Progenitor cell of endocrine pancreas (in vitro differentiated cells): ENCODE measurements around the gene IL1R2. TPM values are rescaled to one million over a fixed set of nuclear protein-coding genes. Genes with fewer than 3 reads are reported as not detected.
"Not testable (repeated sequence)": the region's sequence is repeated elsewhere in the genome, so short reads cannot be mapped to it uniquely, and the experiment has no call there.

Experiments
- DNase-seq: peaks from one replicate; pipeline ENCODE4 v3.0.0; 2021; ENCODE audit warnings: low spot score; ENCODE audit not compliant: unreplicated experiment
- H3K27ac Mint-ChIP-seq: 2 replicates; pipeline ENCODE4 v1.8.0; 2021; ENCODE audit warnings: mild to moderate bottlenecking, moderate library complexity, mixed read lengths
- H3K27me3 Mint-ChIP-seq: 2 replicates; pipeline ENCODE4 v1.8.0; 2021; ENCODE audit warnings: mixed read lengths
- H3K36me3 Mint-ChIP-seq: 2 replicates; pipeline ENCODE4 v1.8.0; 2022; ENCODE audit warnings: mixed read lengths; ENCODE audit not compliant: insufficient read depth
- H3K4me1 Mint-ChIP-seq: 2 replicates; pipeline ENCODE4 v1.8.0; 2021; ENCODE audit warnings: low read depth, mixed read lengths
- H3K4me3 Mint-ChIP-seq: 2 replicates; pipeline ENCODE4 v1.8.0; 2021; ENCODE audit warnings: low read depth, mild to moderate bottlenecking, moderate library complexity, mixed read lengths
- H3K9me3 Mint-ChIP-seq: 2 replicates; pipeline ENCODE4 v1.8.0; 2021; ENCODE audit warnings: low read depth, mixed read lengths
- total RNA-seq: library from RNA; stranded (reverse); gene quantifications from 2 replicates; pipeline ENCODE4 v1.2.1, GENCODE V29; 2021
- TF ChIP-seq, protein P1 (sequence below): fragments of 200-600 bp; sonication (generic); IDR thresholded peaks from one replicate; pipeline ENCODE4 v1.5.0; 2021; ENCODE audit warnings: antibody characterized with exemption, mild to moderate bottlenecking; ENCODE audit not compliant: unreplicated experiment

The IL1R2 gene
- total RNA-seq, 1 donor from 2014 or later: not detected

DNA sequence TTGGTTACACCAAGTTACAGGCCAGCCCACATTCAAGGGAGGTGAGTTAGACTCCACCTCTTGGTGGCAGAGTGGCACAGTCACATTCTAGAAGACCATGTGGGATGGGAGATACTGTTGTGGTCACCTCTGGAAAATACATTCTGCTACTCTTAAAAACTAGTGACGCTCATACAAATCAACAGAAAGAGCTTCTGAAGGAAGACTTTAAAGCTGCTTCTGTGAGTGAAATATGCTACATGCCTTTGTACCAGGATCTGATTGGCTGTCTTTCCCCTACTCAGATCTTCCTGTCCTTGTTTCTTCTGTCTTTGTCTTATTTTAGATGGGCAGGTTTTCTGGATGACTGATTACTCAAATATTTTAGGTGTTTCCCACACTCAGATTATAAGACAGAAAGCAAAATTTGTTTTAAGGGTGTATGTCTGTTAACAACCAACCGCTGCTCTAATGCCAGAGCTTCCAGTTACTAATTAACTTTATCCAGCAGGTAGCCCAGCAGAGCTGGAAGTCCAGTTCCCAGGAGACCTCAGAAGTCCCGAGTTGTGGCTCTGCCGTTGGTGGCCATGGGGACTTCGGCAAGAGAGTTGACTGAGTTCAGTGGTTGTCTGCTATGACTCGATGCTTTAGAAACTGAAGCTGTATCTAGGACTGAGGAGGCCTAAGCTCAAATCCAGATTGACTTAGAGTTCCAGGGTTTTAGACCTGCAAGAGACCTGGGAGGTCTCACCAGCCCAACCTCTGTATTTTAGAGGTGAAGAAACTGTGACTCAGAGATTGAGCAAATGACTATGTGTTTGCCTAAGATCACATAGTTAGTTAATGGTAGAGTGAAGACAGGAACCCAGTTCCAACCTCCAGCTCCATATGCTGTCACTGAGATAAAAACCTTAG lies 7.4 kb downstream of the IL1R2 start:
- Mint-ChIP-seq H3K36me3 (no peaks in the 10 kb centered on the region), H3K4me1 (peaks cover 8% of the 10 kb centered on the region), H3K9me3 (no peaks in the 10 kb centered on the region), H3K4me3 (no peak overlapping the region), H3K27me3 (peaks cover 10% of the 10 kb centered on the region), H3K27ac (no peak overlapping the region)
- TF ChIP-seq, protein P1, sequence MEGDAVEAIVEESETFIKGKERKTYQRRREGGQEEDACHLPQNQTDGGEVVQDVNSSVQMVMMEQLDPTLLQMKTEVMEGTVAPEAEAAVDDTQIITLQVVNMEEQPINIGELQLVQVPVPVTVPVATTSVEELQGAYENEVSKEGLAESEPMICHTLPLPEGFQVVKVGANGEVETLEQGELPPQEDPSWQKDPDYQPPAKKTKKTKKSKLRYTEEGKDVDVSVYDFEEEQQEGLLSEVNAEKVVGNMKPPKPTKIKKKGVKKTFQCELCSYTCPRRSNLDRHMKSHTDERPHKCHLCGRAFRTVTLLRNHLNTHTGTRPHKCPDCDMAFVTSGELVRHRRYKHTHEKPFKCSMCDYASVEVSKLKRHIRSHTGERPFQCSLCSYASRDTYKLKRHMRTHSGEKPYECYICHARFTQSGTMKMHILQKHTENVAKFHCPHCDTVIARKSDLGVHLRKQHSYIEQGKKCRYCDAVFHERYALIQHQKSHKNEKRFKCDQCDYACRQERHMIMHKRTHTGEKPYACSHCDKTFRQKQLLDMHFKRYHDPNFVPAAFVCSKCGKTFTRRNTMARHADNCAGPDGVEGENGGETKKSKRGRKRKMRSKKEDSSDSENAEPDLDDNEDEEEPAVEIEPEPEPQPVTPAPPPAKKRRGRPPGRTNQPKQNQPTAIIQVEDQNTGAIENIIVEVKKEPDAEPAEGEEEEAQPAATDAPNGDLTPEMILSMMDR: no peak
- DNase-seq: no peak

DNA sequence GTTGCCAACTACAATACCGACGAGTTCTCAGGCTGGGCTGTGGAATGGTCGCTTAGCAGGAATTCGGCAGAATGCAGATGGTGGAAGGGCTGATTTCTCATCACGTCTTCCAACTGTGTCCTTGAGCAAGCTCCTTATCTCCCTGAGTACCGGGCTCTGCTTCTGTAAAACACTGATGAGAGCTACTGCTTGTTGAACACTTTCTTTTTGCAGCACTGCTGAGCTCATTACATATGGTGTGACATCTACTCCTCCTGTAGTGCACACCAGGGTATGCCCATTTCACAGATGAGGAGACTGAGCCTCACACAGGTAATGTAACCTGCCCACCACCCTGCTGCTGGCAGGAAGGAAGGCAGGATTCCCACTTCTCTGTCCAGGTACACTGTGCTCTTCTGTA lies 8.3 kb downstream of the IL1R2 start:
- Mint-ChIP-seq H3K9me3 (no peaks in the 10 kb centered on the region), H3K36me3 (no peaks in the 10 kb centered on the region), H3K4me1 (peaks cover 8% of the 10 kb centered on the region), H3K4me3 (no peak overlapping the region), H3K27me3 (peaks cover 7% of the 10 kb centered on the region), H3K27ac (no peak overlapping the region)
- TF ChIP-seq, protein P1: no peak
- DNase-seq: no peak

DNA sequence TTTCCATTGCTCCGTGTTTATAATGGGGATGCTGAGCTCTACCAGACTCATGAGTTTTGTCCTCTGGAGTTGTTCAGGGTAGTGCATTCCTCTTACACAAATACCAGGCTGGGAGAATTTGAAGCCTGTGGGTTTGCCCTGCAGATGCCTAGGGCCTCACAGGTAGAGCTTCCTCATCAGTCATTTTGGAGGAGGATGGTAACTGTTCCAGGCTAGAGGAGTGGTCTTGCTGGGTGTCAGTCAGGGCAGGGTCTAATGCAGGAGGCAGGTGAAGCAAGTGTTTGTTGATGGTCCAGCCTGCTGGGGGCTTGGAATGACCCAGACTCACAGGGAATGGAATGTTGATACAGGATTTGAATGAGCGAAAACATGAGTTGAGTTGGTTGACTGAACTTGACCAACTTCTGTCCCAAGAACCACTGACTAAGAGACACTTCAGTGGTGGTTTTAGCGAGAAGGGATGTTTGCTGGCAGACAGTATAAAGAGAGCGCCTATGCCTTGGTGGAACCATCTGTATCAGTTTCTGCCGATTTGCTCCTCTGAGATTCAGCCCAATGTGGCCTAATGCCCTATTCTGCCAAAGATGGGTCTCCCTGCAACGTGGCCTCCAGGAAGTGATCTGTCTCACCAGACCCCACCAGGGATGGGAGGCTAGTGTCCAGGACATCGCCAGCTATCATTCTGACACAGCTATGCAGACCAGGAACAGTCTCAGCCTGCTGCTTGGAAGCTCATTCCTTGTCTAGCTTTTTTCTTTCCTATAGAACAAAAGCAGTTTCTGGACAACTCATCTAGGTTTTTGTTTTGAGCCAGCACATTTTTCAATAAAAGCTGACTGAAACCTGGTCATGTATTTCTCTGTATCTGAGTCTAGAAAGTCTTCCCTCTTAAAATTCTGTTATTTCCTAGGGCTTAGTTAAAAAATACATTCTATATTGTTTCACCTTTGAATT lies 9.3 kb downstream of the IL1R2 start:
- Mint-ChIP-seq H3K9me3 (no peaks in the 10 kb centered on the region), H3K4me3 (no peak overlapping the region), H3K36me3 (no peaks in the 10 kb centered on the region), H3K27ac (no peak overlapping the region), H3K4me1 (peaks cover 8% of the 10 kb centered on the region), H3K27me3 (peaks cover 7% of the 10 kb centered on the region)
- no peak for DNase-seq
- TF ChIP-seq, protein P1: no peak

DNA sequence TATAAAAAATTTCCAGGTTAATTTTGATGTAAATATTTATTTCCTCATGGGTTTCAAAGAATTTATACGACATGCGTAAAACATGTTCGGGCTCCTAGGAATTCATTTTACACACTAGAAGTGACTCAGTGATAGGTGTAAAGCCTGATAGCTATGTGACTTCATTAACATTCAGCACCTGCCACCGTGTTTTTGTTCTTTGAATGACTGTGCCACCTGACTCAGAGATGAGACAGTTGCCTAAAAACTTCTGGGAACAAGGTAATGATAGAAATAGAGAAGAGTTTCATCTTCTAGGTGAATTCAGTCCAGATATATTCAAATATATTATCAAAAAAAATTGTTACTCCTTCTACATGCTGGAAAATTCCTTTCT lies 10.0 kb downstream of the IL1R2 start:
- no peak for DNase-seq
- H3K4me1 Mint-ChIP-seq: peaks cover 8% of the 10 kb centered on the region
- H3K36me3 Mint-ChIP-seq: no peaks in the 10 kb centered on the region
- H3K27me3 Mint-ChIP-seq: peaks cover 7% of the 10 kb centered on the region
- no peak overlapping the region for H3K27ac Mint-ChIP-seq
- TF ChIP-seq, protein P1: no peak
- H3K9me3 Mint-ChIP-seq: no peaks in the 10 kb centered on the region
- no peak overlapping the region for H3K4me3 Mint-ChIP-seq

DNA sequence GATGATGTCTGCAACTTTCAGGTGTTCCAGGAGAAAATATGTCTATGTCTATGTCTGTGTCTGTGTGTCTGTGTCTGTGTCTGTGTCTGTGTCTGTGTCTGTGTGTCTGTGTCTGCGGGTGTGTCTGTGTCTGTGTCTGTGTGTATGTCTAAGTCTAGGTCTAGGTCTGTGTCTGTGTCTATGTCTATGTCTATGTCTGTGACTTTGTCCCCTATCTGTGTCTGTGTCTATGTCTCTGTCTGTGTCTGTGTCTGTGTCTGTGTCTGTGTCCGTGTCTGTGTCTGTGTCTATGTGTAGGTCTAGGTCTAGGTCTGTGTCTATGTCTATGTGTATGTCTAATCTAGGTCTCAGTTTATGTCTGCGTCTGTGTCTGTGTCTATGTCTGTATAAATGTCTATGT lies 10.5 kb downstream of the IL1R2 start:
- TF ChIP-seq, protein P1: no peak
- H3K27ac Mint-ChIP-seq: no peak overlapping the region
- H3K4me3 Mint-ChIP-seq: no peak overlapping the region
- no peaks in the 10 kb centered on the region for H3K9me3 Mint-ChIP-seq
- DNase-seq: no peak
- H3K36me3 Mint-ChIP-seq: no peaks in the 10 kb centered on the region
- H3K27me3 Mint-ChIP-seq: peaks cover 8% of the 10 kb centered on the region
- H3K4me1 Mint-ChIP-seq: peaks cover 8% of the 10 kb centered on the region

DNA sequence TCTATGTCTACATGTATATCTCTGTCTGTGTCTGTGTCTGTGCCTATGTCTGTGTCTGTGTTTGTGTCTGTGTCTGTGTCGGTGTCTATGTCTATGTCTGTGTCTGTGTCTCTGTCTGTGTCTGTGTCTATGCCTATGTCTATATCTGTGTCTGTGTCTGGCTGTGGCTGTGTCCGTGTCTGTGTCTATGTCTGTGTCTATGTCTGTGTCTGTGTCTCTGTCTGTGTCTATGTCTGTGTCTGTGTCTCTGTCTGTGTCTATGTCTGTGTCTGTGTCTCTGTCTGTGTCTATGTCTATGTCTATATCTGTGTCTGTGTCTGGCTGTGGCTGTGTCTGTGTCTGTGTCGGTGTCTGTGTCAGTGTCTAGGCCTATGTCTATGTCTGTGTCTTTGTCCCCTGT lies 11.1 kb downstream of the IL1R2 start:
- not testable (repeated sequence) for H3K4me1 Mint-ChIP-seq, H3K27ac Mint-ChIP-seq, H3K36me3 Mint-ChIP-seq, DNase-seq, H3K27me3 Mint-ChIP-seq, H3K4me3 Mint-ChIP-seq, H3K9me3 Mint-ChIP-seq
